GM18498 (cell line): Measurements from ENCODE around the gene FAM25A.
"Not testable (repeated sequence)": the region's sequence is repeated elsewhere in the genome, so short reads cannot be mapped to it uniquely, and the experiment has no call there.

Experiments used
- ATAC-seq: cut with Tn5 transposase; IDR thresholded peaks from one replicate; pipeline ENCODE4 v1.9.1; 2021; ENCODE audit warnings: mild to moderate bottlenecking, moderate library complexity; ENCODE audit not compliant: unreplicated experiment

The FAM25A gene

DNA sequence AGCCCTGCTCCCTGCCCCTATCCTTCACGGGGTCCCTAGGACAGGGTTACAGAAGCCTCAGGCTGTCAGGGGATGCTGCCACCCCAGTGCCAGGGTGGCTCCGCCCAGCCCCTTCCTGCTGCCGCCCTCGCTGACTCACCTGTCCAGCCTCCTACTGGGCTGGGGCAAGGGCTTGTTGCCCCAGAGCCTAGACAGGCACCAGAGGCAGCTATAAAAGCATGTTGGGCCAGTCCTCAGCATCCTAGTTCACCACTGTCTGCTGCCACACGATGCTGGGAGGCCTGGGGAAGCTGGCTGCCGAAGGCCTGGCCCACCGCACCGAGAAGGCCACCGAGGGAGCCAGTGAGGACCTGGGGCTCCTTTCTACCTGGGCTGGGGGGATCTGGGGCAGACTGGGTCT is at the start of gene FAM25A:
Gene FAM25A (plus strand): TSS at position 239 of the 400 bp plus-strand sequence. CDS start 31 bp downstream, at position 270.
- ATAC-seq: not testable (repeated sequence)

- no peak for ATAC-seq
Measured at GRCh38 chr10:86970982-86971231, 49.2 kb upstream of the FAM25A start.

DNA sequence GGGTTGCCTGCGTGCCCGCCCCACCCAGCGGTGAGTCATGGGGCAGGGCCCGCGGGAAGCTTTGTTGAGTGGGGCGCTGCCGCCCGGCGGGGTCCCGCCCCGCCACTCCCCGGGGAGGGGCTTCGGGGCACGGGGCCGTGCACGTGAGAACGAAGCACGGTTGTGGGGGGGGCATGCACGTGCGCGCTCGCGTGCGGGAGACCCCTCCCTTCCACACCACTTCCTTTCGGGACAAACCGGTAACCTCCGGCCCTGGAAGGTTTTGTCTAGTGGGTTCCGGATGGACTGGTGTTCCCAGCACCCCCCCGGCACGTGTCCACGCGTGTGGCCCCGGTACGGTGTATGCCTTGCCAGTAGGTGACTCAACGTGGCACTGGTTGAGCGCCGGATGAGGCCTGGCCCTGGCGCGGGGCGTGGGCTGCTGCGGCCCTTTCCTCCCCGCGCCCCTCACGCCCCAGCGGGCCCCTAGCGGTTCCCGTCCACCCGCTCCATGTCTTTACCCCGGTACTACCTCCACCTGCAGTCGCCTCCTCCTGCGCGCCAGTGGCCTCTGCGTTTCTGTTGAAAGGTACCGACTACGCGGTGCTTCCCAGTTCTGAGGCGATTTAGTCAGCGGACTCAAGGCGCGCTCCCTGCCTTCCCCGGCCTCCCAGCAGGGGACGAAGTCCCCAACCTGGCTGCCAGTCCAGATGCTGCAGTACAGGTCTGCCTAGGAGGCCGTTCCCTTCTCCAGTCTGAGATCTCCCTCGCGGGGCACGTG is 48.7 kb upstream of the FAM25A start:
- peak; percentile 89 for ATAC-seq

- ATAC-seq: no peak
Measured at GRCh38 chr10:86972613-86973380, 47.3 kb upstream of the FAM25A start.

- ATAC-seq: no peak
Measured at GRCh38 chr10:86974484-86974883, 45.6 kb upstream of the FAM25A start.

- ATAC-seq: no peak
Measured at GRCh38 chr10:86976362-86977056, 43.6 kb upstream of the FAM25A start.

DNA sequence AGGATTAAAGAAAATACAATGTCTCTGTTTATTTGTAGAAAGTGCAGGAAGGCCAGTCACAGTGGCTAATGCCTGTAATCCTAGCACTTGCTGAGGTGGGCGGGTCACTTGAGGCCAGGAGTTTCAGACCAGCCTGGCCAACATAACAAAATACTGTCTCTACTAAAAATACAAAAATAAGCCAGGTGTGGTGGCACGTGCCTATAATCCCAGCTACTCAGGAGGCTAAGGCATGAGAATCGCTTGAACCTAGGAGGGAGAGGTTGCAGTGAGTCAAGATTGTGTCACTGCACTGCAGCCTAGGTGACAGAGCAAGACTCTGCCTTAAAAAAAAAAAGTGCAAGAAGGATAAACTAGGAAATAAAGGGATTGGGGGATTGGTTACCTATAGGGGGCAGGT is 41.6 kb upstream of the FAM25A start:
- ATAC-seq: not testable (repeated sequence)

DNA sequence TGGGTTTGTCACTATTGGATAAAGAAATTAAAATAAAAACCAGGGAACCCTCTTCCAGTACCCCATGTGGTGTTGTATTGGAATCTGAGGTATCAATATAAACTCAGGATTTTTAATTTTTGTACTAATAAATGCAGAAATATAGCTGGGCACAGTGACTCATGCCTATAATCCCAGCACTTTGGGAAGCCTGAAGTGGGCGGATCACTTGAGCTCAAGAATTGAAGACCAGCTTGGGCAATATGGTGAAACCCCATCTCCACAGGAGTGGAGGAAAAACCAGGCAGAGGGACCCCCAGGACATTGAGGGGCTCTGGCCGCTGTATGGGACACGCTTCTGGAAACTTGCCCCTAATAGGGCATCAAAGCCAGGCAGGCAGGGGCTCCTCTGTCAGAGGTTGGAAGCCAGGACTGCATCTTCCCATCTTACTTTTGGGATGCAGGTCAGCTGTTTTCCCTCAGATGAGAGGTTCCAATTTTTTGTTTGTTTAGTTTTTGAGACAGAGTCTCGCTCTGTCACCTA is 40.7 kb upstream of the FAM25A start:
- ATAC-seq: no peak

GRCh38 chr10:86979977-86980448 is 40.1 kb upstream of the FAM25A start:
- no peak for ATAC-seq

DNA sequence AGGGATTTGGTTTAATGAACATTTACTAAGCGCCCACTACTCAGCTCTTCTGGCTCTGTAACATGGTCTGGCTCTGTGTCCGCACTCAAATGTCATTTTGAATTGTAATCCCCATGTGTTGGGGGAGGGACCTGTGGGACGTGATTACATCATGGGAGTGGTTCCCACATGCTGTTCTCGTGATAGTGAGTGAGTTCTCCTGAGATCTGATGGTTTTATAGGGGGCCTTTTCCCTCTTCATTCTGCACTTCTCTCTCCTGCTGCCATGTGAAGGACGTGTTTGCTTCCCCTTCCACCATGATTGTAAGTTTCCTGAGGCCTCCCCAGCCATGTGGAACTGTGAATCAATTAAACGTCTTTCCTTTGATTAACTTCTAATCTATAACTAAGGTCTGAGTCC is 39.1 kb upstream of the FAM25A start:
- not testable (repeated sequence) for ATAC-seq

- ATAC-seq: no peak
Measured at GRCh38 chr10:86981716-86982115, 38.4 kb upstream of the FAM25A start.

DNA sequence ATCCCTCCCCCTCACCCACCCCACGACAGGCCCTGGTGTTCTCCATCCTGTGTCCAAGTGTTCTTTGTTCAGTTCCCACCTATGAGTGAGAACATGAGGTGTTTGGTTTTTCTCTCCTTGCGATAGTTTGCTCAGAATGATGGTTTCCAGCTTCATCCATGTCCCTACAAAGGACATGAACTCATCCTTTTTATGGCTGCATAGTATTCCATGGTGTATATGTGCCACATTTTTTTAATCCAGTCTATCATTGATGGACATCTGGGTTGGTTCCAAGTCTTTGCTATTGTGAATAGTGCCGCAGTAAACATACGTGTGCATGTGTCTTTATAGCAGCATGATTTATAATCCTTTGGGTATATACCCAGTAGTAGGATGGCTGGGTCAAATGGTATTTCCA is 35.6 kb upstream of the FAM25A start:
- not testable (repeated sequence) for ATAC-seq

DNA sequence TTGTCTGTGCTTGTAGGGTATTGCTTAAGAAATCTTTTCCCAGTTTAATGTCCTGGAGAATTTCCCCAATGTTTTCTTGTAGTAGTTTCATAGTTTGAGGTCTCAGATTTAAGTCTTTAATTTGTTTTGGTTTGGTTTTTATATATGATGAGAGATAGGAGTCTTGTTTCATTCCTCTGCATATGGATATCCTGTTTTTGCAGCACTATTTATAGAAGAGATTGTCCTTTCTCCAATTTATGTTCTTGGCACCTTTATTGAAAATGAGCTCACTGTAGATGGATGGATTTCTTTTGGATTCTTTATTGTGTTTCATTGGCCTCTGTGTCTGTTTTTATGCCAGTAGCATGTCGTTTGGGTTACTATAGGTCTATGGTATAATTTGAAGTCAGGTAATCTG is 31.6 kb upstream of the FAM25A start:
- ATAC-seq: no peak

GRCh38 chr10:86991362-86991761 is 28.7 kb upstream of the FAM25A start:
- ATAC-seq: not testable (repeated sequence)

DNA sequence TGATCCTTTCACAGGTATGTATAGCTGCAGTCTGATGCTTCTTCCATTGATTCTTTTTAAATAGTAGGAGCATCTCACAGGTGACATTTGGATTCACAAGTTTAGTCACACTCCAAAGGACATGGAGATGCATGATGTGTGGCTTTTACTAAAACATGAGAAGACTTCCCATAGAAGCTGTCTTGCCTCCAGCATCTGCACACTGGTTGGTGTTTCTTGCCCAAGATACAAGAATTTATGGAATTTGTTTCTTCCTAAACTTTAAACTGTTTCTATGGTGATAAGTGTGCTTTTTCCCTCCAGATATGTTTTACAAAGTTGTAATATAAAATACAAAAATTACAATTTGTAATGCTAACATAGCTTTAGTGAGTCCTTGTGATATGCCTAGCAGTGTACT is 27.6 kb upstream of the FAM25A start:
- ATAC-seq: no peak

DNA sequence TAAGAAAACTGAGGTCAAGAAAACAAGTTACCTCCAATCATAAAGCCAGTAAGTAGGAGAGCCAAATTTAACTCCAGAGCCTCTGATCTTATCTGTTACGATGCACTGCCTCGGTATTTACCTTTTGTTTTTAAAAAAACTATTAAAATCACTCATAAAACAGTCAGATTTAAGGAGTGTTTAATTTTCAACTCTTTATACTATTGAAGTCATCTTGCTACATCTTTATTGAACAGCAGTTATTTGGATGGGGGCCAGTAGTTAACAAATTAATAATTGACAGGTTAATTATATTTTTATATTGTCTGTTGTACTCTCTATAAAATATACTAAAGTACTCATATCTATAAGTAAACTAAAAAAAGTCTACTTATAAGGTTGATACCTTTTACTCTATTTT is 27.2 kb upstream of the FAM25A start:
- no peak for ATAC-seq

DNA sequence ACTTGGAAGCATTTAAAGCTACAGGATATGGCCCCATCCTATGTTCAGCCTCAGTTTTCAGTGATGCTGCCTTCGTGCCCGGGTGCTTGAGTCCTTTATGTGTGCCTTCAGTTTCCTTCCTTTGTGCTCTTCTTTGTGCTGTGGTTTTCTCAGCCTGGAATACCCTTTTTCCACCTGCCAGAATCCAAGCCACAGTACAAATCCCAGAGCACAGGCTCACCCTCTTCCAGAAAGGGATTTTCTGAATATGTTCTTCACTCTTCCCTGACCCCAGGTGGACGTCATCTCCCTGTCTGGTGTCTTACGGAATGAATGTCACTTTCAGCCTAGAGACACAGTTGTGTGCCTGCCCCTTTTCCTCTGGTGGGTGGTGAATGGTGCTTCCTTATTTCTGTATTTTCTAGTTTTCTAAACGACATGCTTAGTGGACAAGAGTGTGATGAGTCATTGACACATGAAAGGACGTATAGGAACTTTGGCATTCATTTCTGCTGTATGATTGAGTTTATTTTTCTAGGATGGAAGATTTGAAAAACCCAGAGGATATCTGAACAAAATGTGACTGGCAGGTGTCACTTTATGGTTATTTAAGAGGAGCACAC is 20.2 kb upstream of the FAM25A start:
- not testable (repeated sequence) for ATAC-seq

GRCh38 chr10:87000491-87000890 is 19.6 kb upstream of the FAM25A start:
- no peak for ATAC-seq

DNA sequence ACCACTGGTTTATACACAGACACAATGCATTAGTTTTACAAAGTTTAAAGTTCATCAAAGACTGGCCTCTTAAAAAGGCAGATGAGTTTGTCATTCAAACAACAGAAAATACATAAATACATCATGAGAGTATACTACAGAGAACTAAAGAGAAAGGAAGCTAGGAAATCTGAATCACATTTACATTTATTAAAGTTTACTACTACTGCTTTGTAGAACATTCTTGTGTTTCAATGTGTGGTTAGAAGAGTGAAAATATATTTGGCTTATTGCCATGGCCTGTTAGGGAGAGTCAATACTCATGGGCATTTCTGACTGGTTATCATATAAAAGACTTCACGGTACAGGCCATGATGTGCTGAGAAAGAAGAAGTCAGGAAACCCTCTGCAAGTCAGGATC is 13.0 kb upstream of the FAM25A start:
- not testable (repeated sequence) for ATAC-seq

GRCh38 chr10:87007674-87008073 is 12.4 kb upstream of the FAM25A start:
- ATAC-seq: not testable (repeated sequence)

DNA sequence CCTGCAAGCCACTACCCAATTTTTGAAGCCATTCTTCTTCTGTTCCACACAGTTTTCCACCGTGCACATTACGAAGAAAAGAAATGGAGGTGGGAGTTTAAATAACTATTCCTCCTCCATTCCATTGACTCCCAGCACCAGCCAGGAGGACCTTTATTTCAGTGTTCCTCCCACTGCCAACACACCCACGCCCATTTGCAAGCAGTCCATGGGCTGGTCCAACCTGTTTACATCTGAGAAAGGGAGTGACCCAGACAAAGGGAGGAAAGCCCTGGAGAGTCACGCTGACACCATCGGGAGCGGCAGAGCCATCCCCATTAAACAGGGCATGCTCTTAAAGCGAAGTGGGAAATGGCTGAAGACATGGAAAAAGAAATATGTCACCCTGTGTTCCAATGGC is 11.8 kb upstream of the FAM25A start:
- ATAC-seq: not testable (repeated sequence)
